IMR-90 (cell line): Measurements from ENCODE around the gene SLC25A22. TPM values are rescaled to one million over a fixed set of nuclear protein-coding genes. Genes with fewer than 3 reads are reported as not detected.
A peak's percentile ranks its signal among the peaks of the same experiment; 100 is the strongest.

Experiments used
- ATAC-seq: fragments of 200-7000 bp; cut with Tn5 transposase; 2 replicates; pipeline ENCODE4 v1.9.1; 2020; ENCODE audit warnings: low read depth, mild to moderate bottlenecking, moderate library complexity
- BruUV-seq: library from RNA; stranded (reverse); fragments of 400-500 nt; replicated peaks from 2 replicates; lab custom pipeline; 2021; lab: Mats Ljungman, UMichigan
- CTCF ChIA-PET: fragments of 300-600 bp; formaldehyde crosslinking; extraction: SDS; loops from one replicate; lab custom pipeline; 2021; ENCODE audit warnings: antibody characterized with exemption; lab: Yijun Ruan, JAX
- POLR2A ChIA-PET: fragments of 300-600 bp; sonication (Branson Sonifier 250); formaldehyde crosslinking; loops from one replicate; lab custom pipeline; 2022; ENCODE audit warnings: antibody characterized with exemption; ENCODE audit not compliant: unreplicated experiment; lab: Charles Lee
- DNase-seq: peaks from one replicate; pipeline ENCODE4 v3.0.0; 2013
- H2AFZ ChIP-seq: replicated peaks from 2 replicates; pipeline ENCODE3; 2013; ENCODE audit warnings: low read length, mild to moderate bottlenecking; ENCODE audit not compliant: poor library complexity
- H2AK5ac ChIP-seq: 2 replicates; pipeline ENCODE4 v1.6.1; 2013; ENCODE audit warnings: low read depth, low read length, inconsistent platforms
- H2AK9ac ChIP-seq: replicated peaks from 2 replicates; pipeline ENCODE3; 2013; ENCODE audit warnings: mild to moderate bottlenecking, low read depth, low read length, moderate library complexity; ENCODE audit not compliant: poor library complexity
- H2BK120ac ChIP-seq: 2 replicates; pipeline ENCODE4 v1.6.1; 2013; ENCODE audit warnings: low read depth, low read length, inconsistent platforms
- H2BK15ac ChIP-seq: 3 replicates; pipeline ENCODE4 v1.6.1; 2013; ENCODE audit warnings: low read depth, low read length, inconsistent platforms
- H2BK20ac ChIP-seq: 2 replicates; pipeline ENCODE4 v1.6.1; 2013; ENCODE audit warnings: low read depth, mild to moderate bottlenecking, inconsistent platforms, low read length, moderate library complexity
- H2BK5ac ChIP-seq: 2 replicates; pipeline ENCODE4 v1.6.1; 2013; ENCODE audit warnings: mild to moderate bottlenecking, low read depth, low read length, inconsistent platforms; ENCODE audit not compliant: poor library complexity, severe bottlenecking
- H3K14ac ChIP-seq: replicated peaks from 2 replicates; pipeline ENCODE4 v1.6.1; 2013; ENCODE audit warnings: low read depth, low read length, inconsistent platforms
- H3K18ac ChIP-seq: 2 replicates; pipeline ENCODE4 v1.6.1; 2013; ENCODE audit warnings: low read depth, low read length, control low read depth
- H3K23ac ChIP-seq: 2 replicates; pipeline ENCODE4 v1.6.1; 2013; ENCODE audit warnings: low read depth, low read length, inconsistent platforms
- H3K27ac ChIP-seq: 2 replicates; pipeline ENCODE4 v1.5.1; 2013; ENCODE audit warnings: mild to moderate bottlenecking, control low read depth, low read length; ENCODE audit not compliant: insufficient read depth
- H3K27me3 ChIP-seq: 2 replicates; pipeline ENCODE4 v1.6.1; 2013; ENCODE audit warnings: low read length; ENCODE audit not compliant: control insufficient read depth, insufficient read depth
- H3K36me3 ChIP-seq: 2 replicates; pipeline ENCODE4 v1.6.1; 2013; ENCODE audit warnings: low read length, mixed read lengths; ENCODE audit not compliant: control insufficient read depth, insufficient read depth
- H3K4ac ChIP-seq: 2 replicates; pipeline ENCODE4 v1.6.1; 2013; ENCODE audit warnings: low read depth, low read length, inconsistent platforms
- H3K4me1 ChIP-seq: 2 replicates; pipeline ENCODE4 v1.6.1; 2013; ENCODE audit warnings: low read length, mixed read lengths; ENCODE audit not compliant: control insufficient read depth, insufficient read depth
- H3K4me2 ChIP-seq: 2 replicates; pipeline ENCODE4 v1.6.1; 2013; ENCODE audit warnings: low read depth, mild to moderate bottlenecking, control low read depth, low read length, moderate library complexity
- H3K4me3 ChIP-seq: 2 replicates; pipeline ENCODE4 v1.5.1; 2013; ENCODE audit warnings: low read depth, mild to moderate bottlenecking, control low read depth, low read length, moderate library complexity; ENCODE audit not compliant: insufficient read depth
- H3K56ac ChIP-seq: 2 replicates; pipeline ENCODE4 v1.6.1; 2013; ENCODE audit warnings: low read length, inconsistent platforms; ENCODE audit not compliant: insufficient read depth; ENCODE audit errors: extremely low read depth
- H3K79me1 ChIP-seq, 2 experiments: 2 replicates each; pipeline ENCODE4 v1.6.1; 2013; ENCODE audit warnings: low read length in 2 of 2, inconsistent platforms in 1 of 2, low read depth in 1 of 2
- H3K9ac ChIP-seq: 2 replicates; pipeline ENCODE4 v1.6.1; 2013; ENCODE audit warnings: low read depth, low read length, control low read depth
- H3K9me1 ChIP-seq: 2 replicates; pipeline ENCODE4 v1.6.1; 2013; ENCODE audit warnings: low read length, inconsistent platforms; ENCODE audit not compliant: insufficient read depth
- H3K9me3 ChIP-seq: 2 replicates; pipeline ENCODE4 v1.6.1; 2013; ENCODE audit warnings: low read length; ENCODE audit not compliant: control insufficient read depth, insufficient read depth
- H4K20me1 ChIP-seq: 2 replicates; pipeline ENCODE4 v1.6.1; 2013; ENCODE audit warnings: low read length, inconsistent platforms; ENCODE audit not compliant: insufficient read depth
- H4K5ac ChIP-seq: 2 replicates; pipeline ENCODE4 v1.6.1; 2013; ENCODE audit warnings: mild to moderate bottlenecking, low read depth, low read length, control low read depth
- H4K8ac ChIP-seq, 2 experiments: 2 replicates each; pipeline ENCODE4 v1.6.1; 2013; ENCODE audit warnings: low read depth in 2 of 2, low read length in 2 of 2, control low read depth in 1 of 2, inconsistent platforms in 1 of 2
- H4K91ac ChIP-seq: 2 replicates; pipeline ENCODE4 v1.6.1; 2013; ENCODE audit warnings: low read depth, low read length, inconsistent platforms; ENCODE audit not compliant: insufficient read depth
- BHLHE40 ChIP-seq: fragments of 150-350 bp; IDR thresholded peaks from 2 replicates; pipeline ENCODE4 v1.6.1; 2016; ENCODE audit warnings: mild to moderate bottlenecking, low read depth, low read length
- CEBPB ChIP-seq: IDR thresholded peaks from 2 replicates; pipeline ENCODE4 v1.6.1; 2012; ENCODE audit warnings: low read depth, low read length, improper control_type of control experiment
- MAFK ChIP-seq: IDR thresholded peaks from 2 replicates; pipeline ENCODE4 v1.6.1; 2012; ENCODE audit warnings: low read depth, low read length, improper control_type of control experiment
- MAZ ChIP-seq: IDR thresholded peaks from 2 replicates; pipeline ENCODE4 v1.6.1; 2012; ENCODE audit warnings: low read depth, mild to moderate bottlenecking, low read length, improper control_type of control experiment, moderate library complexity, borderline replicate concordance
- NFE2L2 ChIP-seq: fragments of 150-350 bp; IDR thresholded peaks from 2 replicates; pipeline ENCODE4 v1.6.1; 2016; ENCODE audit warnings: low read depth, mild to moderate bottlenecking, low read length
- POLR2A ChIP-seq: IDR thresholded peaks from 2 replicates; pipeline ENCODE4 v1.6.1; 2012; ENCODE audit warnings: mild to moderate bottlenecking, low read depth, low read length
- RAD21 ChIP-seq: IDR thresholded peaks from 2 replicates; pipeline ENCODE4 v1.6.1; 2012; ENCODE audit warnings: low read length, improper control_type of control experiment
- RCOR1 ChIP-seq: IDR thresholded peaks from 2 replicates; pipeline ENCODE4 v1.6.1; 2012; ENCODE audit warnings: mild to moderate bottlenecking, low read length, improper control_type of control experiment; ENCODE audit not compliant: insufficient replicate concordance
- RFX5 ChIP-seq: IDR thresholded peaks from 2 replicates; pipeline ENCODE4 v1.8.0; 2012; ENCODE audit warnings: low read depth, mild to moderate bottlenecking, low read length, moderate library complexity
- SMC3 ChIP-seq: fragments of 150-350 bp; IDR thresholded peaks from 2 replicates; pipeline ENCODE4 v1.6.1; 2016; ENCODE audit warnings: low read depth, mild to moderate bottlenecking, antibody characterized with exemption, low read length, moderate library complexity
- WGBS, 2 experiments: methylation state at CpG; one replicate each; pipeline versions ENCODE4 v1.1.5 to v1.1.7; 2013; ENCODE audit warnings: missing lambda C conversion rate in 2 of 2; ENCODE audit not compliant: insufficient read length in 1 of 2; ENCODE audit errors: extremely low coverage in 2 of 2; 5-methylcytosine and 5-hydroxymethylcytosine counted together
- dilution Hi-C: fragments of 300-500 bp; cut with HindIII; formaldehyde crosslinking; loops from one replicate; pipeline ENCODE4 v1.14.3; 2018; ENCODE audit warnings: low sequenced_read_pairs; ENCODE audit not compliant: unreplicated experiment
- in situ Hi-C: fragments of 300-500 bp; cut with MboI; formaldehyde crosslinking; loops from 3 replicates; pipeline ENCODE4 v1.14.3; 2019; ENCODE audit warnings: low sequenced_read_pairs, inconsistent platforms, mixed read lengths
- intact Hi-C: fragments of 100-400 bp; cut with micrococcal nuclease; formaldehyde crosslinking; loops from 2 replicates; pipeline ENCODE4 v1.10.0; 2022
- polyA plus RNA-seq, 3 experiments: library from polyadenylated mRNA; depleted of rRNA; stranded (reverse); fragments of >200 nt; gene quantifications; 2 replicates each; pipeline ENCODE4 v1.2.3, GENCODE V29; 2012; ENCODE audit warnings: low replicate concordance in 1 of 3
- total RNA-seq: library from RNA; depleted of rRNA; stranded (reverse); fragments of >200 nt; gene quantifications from 2 replicates; pipeline ENCODE4 v1.2.3, GENCODE V29; 2012
- TF ChIP-seq, protein P1 (sequence below): conservative IDR thresholded peaks from 2 replicates; pipeline ENCODE4 v1.5.1; 2012; ENCODE audit warnings: mild to moderate bottlenecking, low read depth, low read length, improper control_type of control experiment
- TF ChIP-seq, protein P2 (sequence below): fragments of 150-350 bp; IDR thresholded peaks from 2 replicates; pipeline ENCODE4 v1.6.1; 2016; ENCODE audit warnings: low read depth, mild to moderate bottlenecking, low read length, moderate library complexity, borderline replicate concordance
- TF ChIP-seq, protein P3 (sequence below): fragments of 150-350 bp; IDR thresholded peaks from 2 replicates; pipeline ENCODE4 v1.6.1; 2017; ENCODE audit warnings: mild to moderate bottlenecking, antibody characterized with exemption, low read length, low read depth

SLC25A22 gene
- total and polyA plus RNA-seq, 2 of the 4 experiments (the other 2 are of a cell fraction), result 8.2 to 41.3 TPM

DNA sequence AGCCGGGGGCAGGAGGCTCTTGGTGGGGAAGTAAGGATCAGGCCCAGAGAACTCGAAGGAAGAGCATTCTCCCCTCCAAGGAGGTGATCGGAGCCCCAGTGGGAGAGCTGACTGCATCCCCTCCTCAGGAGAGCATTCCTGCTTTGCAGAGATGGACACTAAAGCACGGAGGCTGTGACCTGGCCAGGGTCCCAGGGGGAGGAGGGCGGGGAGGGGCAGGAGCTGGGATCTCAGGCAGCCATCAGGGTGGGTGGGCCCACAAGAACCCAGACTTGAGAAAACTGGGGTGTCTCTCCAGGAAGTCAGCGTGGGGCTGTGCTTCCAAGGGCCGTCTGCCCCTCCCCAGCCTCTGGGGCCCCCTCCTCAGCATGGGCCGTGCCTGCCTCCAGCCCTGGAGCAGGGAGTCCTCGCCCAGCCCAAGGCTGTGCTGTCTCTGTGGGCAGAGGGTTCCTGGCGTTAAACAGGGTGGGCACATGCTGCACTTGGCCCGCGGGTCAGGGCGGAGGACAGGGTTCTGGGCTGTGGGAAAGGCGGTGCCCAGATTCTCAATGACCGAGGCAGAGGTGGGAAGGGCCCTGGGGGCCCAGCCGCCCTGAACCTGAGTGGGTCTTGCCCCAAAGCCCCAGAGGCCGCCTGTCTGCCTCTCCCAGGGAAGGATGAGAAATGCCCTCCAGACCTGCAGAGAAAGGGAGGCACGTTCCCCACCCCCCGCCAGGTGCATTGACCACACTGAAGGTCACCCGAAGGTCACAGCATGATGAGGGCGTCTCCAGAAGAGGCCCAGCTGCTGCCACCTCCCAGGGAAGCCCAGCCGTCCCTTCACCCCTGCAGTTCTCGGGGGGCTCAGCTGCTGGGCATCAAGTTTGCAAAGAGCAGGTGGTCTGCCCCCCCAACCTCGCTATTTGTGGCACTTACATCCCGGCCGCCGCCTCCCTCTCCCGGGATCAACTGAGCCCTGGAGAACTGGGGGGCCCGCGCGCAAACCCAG lies 8.8 kb downstream of the SLC25A22 start:
- no peaks in the 10 kb centered on the region for H3K9me1 ChIP-seq
- no peak overlapping the region for H2BK20ac ChIP-seq
- no peak overlapping the region; the same call in 1 of the 2 replicates for H3K4me3 ChIP-seq
- dilution Hi-C loops, result no loop called here
- H3K23ac ChIP-seq, result no peak overlapping the region
- no peak; the same call in 1 of the 2 replicates for ATAC-seq
- H3K9me3 ChIP-seq, result no peaks in the 10 kb centered on the region
- H4K91ac ChIP-seq, result no peak overlapping the region
- peaks cover 19% of the 10 kb centered on the region; the same call in 1 of the 2 replicates for H3K36me3 ChIP-seq
- H2BK120ac ChIP-seq, result no peak overlapping the region
- 46% methylated on average over 10 of the region's 31 CpGs; no CpG with 5 or more reads in 1 of the 2 experiments for WGBS, 2 experiments
- no peak overlapping the region for H3K9ac ChIP-seq
- H2AK5ac ChIP-seq, result no peak overlapping the region; the same call in 1 of the 2 replicates
- no peaks in the 10 kb centered on the region for H3K27me3 ChIP-seq
- intact Hi-C loops, result no loop called here
- no peak for DNase-seq
- H3K4me1 ChIP-seq, result peaks cover 5% of the 10 kb centered on the region
- peak overlapping the region; percentile 44; the same call in 1 of the 2 replicates for H3K4me2 ChIP-seq
- no peak overlapping the region for H3K14ac ChIP-seq
- no TSS peak for BruUV-seq
- no peak overlapping the region for H3K18ac ChIP-seq
- H2AK9ac ChIP-seq, result peak overlapping the region; percentile 7
- no peaks in the 10 kb centered on the region; the same call in 1 of the 2 replicates for H4K20me1 ChIP-seq
- ChIA-PET POLR2A (no interaction called here), CTCF (no interaction called here)
- no peak overlapping the region for H3K4ac ChIP-seq
- H4K5ac ChIP-seq, result no peak overlapping the region
- H4K8ac ChIP-seq, result no peak overlapping the region
- peaks cover 0 to 8% of the 10 kb centered on the region in 2 experiments; a peak in 2 of 4 replicates for H3K79me1 ChIP-seq
- H3K27ac ChIP-seq, result no peak overlapping the region
- peak overlapping the region; percentile 53 for H2AFZ ChIP-seq
- in situ Hi-C loops, result no loop called here
- H2BK15ac ChIP-seq, result no peak overlapping the region
- H2BK5ac ChIP-seq, result no peak overlapping the region
- no peak overlapping the region for H3K56ac ChIP-seq
- TF ChIP-seq CEBPB (no peak), BHLHE40 (no peak), POLR2A (no peak), RAD21 (no peak), MAZ (no peak), MAFK (no peak), RCOR1 (no peak), RFX5 (no peak), SMC3 (no peak), NFE2L2 (no peak)
- TF ChIP-seq, protein P1, sequence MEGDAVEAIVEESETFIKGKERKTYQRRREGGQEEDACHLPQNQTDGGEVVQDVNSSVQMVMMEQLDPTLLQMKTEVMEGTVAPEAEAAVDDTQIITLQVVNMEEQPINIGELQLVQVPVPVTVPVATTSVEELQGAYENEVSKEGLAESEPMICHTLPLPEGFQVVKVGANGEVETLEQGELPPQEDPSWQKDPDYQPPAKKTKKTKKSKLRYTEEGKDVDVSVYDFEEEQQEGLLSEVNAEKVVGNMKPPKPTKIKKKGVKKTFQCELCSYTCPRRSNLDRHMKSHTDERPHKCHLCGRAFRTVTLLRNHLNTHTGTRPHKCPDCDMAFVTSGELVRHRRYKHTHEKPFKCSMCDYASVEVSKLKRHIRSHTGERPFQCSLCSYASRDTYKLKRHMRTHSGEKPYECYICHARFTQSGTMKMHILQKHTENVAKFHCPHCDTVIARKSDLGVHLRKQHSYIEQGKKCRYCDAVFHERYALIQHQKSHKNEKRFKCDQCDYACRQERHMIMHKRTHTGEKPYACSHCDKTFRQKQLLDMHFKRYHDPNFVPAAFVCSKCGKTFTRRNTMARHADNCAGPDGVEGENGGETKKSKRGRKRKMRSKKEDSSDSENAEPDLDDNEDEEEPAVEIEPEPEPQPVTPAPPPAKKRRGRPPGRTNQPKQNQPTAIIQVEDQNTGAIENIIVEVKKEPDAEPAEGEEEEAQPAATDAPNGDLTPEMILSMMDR, result no peak
- TF ChIP-seq, protein P2, sequence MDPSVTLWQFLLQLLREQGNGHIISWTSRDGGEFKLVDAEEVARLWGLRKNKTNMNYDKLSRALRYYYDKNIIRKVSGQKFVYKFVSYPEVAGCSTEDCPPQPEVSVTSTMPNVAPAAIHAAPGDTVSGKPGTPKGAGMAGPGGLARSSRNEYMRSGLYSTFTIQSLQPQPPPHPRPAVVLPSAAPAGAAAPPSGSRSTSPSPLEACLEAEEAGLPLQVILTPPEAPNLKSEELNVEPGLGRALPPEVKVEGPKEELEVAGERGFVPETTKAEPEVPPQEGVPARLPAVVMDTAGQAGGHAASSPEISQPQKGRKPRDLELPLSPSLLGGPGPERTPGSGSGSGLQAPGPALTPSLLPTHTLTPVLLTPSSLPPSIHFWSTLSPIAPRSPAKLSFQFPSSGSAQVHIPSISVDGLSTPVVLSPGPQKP, result no peak
- TF ChIP-seq, protein P3, sequence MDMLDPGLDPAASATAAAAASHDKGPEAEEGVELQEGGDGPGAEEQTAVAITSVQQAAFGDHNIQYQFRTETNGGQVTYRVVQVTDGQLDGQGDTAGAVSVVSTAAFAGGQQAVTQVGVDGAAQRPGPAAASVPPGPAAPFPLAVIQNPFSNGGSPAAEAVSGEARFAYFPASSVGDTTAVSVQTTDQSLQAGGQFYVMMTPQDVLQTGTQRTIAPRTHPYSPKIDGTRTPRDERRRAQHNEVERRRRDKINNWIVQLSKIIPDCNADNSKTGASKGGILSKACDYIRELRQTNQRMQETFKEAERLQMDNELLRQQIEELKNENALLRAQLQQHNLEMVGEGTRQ, result no peak
